ENCODE data around the gene GNG12. TPM values are rescaled to one million over a fixed set of nuclear protein-coding genes. Genes with fewer than 3 reads are reported as not detected.
A peak's percentile ranks its signal among the peaks of the same experiment; 100 is the strongest.

Gene GNG12
- total and polyA plus RNA-seq, 2 donors from 2014 or later: 46.1 to 89.3 TPM

- Histone ChIP-seq H3K9me3 (ENCODE audit: control insufficient read depth in 2 of 3, insufficient read depth in 1 of 3, low read length in 3 of 3) (no peaks in the 10 kb centered on the region), H3K36me3 (ENCODE audit: control insufficient read depth in 2 of 3, insufficient read depth in 3 of 3, low read length in 3 of 3) (no peaks in the 10 kb centered on the region), H3K9ac (ENCODE audit: low read length in 3 of 3) (no peak overlapping the region), H3K27me3 (ENCODE audit: control insufficient read depth, insufficient read depth, low read length) (no peaks in the 10 kb centered on the region), H3K4me3 (ENCODE audit: low read length in 3 of 3) (no peak overlapping the region), H3K4me1 (ENCODE audit: control insufficient read depth in 2 of 3, insufficient read depth in 2 of 3, low read depth in 1 of 3, low read length in 3 of 3) (peaks cover 3 to 16% (median 4%) of the 10 kb centered on the region in 3 donors), H3K27ac (ENCODE audit: low read depth in 2 of 2, low read length in 2 of 2) (peak overlapping the region in 1 of 2 donors; percentile 90)
- TF ChIP-seq CTCF (IDR thresholded peaks at IDR 0.05; ENCODE audit: borderline replicate concordance, extremely low read depth, insufficient read depth): no peak
- FAIRE-seq: no peak
- intact Hi-C loops (cut with DNase I): loop anchor here (10.0 kb wide), 1 partner anchor 60 kb away; no protein-coding TSS in a partner anchor
- peak in 1 of 5 donors; percentile 22 for DNase-seq
Observed at GRCh38 chr1:67834246-67834877, 1.1 kb upstream of the GNG12 start.

- no peaks in the 10 kb centered on the region for H3K9me3 ChIP-seq (ENCODE audit: control insufficient read depth in 2 of 3, insufficient read depth in 1 of 3, low read length in 3 of 3)
Observed at GRCh38 chr1:67833602-67833940, 304 bp upstream of the GNG12 start.

GRCh38 chr1:67831850-67832513, 1.3 kb downstream of the GNG12 start:
- no peaks in the 10 kb centered on the region for H3K27me3 ChIP-seq (ENCODE audit: control insufficient read depth, insufficient read depth, low read length)
- peak overlapping the region; percentile 63 to 89 (median 81) for H3K9ac ChIP-seq (ENCODE audit: low read length in 3 of 3)
- FAIRE-seq (no peak), DNase-seq (peak; percentile 70 to 88 (median 86))
- no peaks in the 10 kb centered on the region for H3K9me3 ChIP-seq (ENCODE audit: control insufficient read depth in 2 of 3, insufficient read depth in 1 of 3, low read length in 3 of 3)
- no peak for TF ChIP-seq CTCF (IDR thresholded peaks at IDR 0.05; ENCODE audit: borderline replicate concordance, extremely low read depth, insufficient read depth)
- intact Hi-C loops (cut with DNase I): loop anchor here (10.0 kb wide), 1 partner anchor 57 kb away; no protein-coding TSS in a partner anchor
- H3K27ac ChIP-seq (ENCODE audit: low read depth in 2 of 2, low read length in 2 of 2): peak overlapping the region; percentile 90 to 92
- peak overlapping the region; percentile 89 to 92 (median 92) for H3K4me3 ChIP-seq (ENCODE audit: low read length in 3 of 3)
- H3K4me1 ChIP-seq (ENCODE audit: control insufficient read depth in 2 of 3, insufficient read depth in 2 of 3, low read depth in 1 of 3, low read length in 3 of 3): peaks cover 3 to 14% (median 4%) of the 10 kb centered on the region in 3 donors
- H3K36me3 ChIP-seq (ENCODE audit: control insufficient read depth in 2 of 3, insufficient read depth in 3 of 3, low read length in 3 of 3): peaks cover 0 to 3% (median 0%) of the 10 kb centered on the region in 3 donors

More at GRCh38 chr1:67833602-67833940, 304 bp upstream of the GNG12 start:
- Histone ChIP-seq H3K27me3 (ENCODE audit: control insufficient read depth, insufficient read depth, low read length) (no peaks in the 10 kb centered on the region), H3K9ac (ENCODE audit: low read length in 3 of 3) (peak overlapping the region in 1 of 3 donors; percentile 72), H3K27ac (ENCODE audit: low read depth in 2 of 2, low read length in 2 of 2) (peak overlapping the region; percentile 90 to 92), H3K4me1 (ENCODE audit: control insufficient read depth in 2 of 3, insufficient read depth in 2 of 3, low read depth in 1 of 3, low read length in 3 of 3) (peaks cover 3 to 12% (median 4%) of the 10 kb centered on the region in 3 donors), H3K4me3 (ENCODE audit: low read length in 3 of 3) (peak overlapping the region; percentile 17 to 92 (median 53)), H3K36me3 (ENCODE audit: control insufficient read depth in 2 of 3, insufficient read depth in 3 of 3, low read length in 3 of 3) (no peaks in the 10 kb centered on the region)
- TF ChIP-seq CTCF (IDR thresholded peaks at IDR 0.05; ENCODE audit: borderline replicate concordance, extremely low read depth, insufficient read depth): no peak
- peak in 1 of 5 donors; percentile 8 for DNase-seq
- intact Hi-C loops (cut with DNase I): loop anchor here (10.0 kb wide), 1 partner anchor 59 kb away; no protein-coding TSS in a partner anchor
- FAIRE-seq: no peak
